Endothelial cell of umbilical vein (primary cell): Measurements from ENCODE around the gene ARHGAP10. TPM values are rescaled to one million over a fixed set of nuclear protein-coding genes. Genes with fewer than 3 reads are reported as not detected.

Source experiments
- BruUV-seq: library from RNA; stranded (reverse); fragments of 400-500 nt; replicated peaks from 2 replicates; lab custom pipeline; 2021; lab: Mats Ljungman, UMichigan
- CTCF ChIA-PET: fragments of 300-600, 350-600 bp; sonication (Branson Sonifier 250); formaldehyde crosslinking; loops from one replicate; lab custom pipeline; 2021; ENCODE audit warnings: antibody characterized with exemption, inconsistent platforms; lab: Charles Lee
- POLR2A ChIA-PET: fragments of 300-600, 350-600 bp; sonication (Branson Sonifier 250); formaldehyde crosslinking; loops from one replicate; lab custom pipeline; 2021; ENCODE audit warnings: antibody characterized with exemption, inconsistent platforms; lab: Charles Lee
- DNase-seq: peaks from one replicate; pipeline ENCODE4 v3.0.0-alpha.2; 2011; ENCODE audit warnings: low read depth, low spot score
- FAIRE-seq: peaks from 2 replicates; lab custom pipeline; 2011; peaks lifted over from hg19 to GRCh38; lab: Jason Lieb, UNC
- H2AFZ ChIP-seq: 2 replicates; pipeline ENCODE4 v1.6.0; 2012; ENCODE audit warnings: low read depth, low read length, control low read depth, inconsistent platforms
- H3K27ac ChIP-seq: 2 replicates; pipeline ENCODE4 v1.5.1; 2011; ENCODE audit warnings: low read depth, mild to moderate bottlenecking, control low read depth, low read length, moderate library complexity; ENCODE audit not compliant: insufficient read depth
- H3K27me3 ChIP-seq, 2 experiments: 2 replicates each; pipeline versions ENCODE4 v1.6.0 to v1.6.1; 2011; ENCODE audit warnings: low read length in 2 of 2, mixed read lengths in 1 of 2; ENCODE audit not compliant: control insufficient read depth in 2 of 2, insufficient read depth in 2 of 2
- H3K36me3 ChIP-seq, 2 experiments: 2 replicates in 1 of 2; 3 replicates in 1 of 2; pipeline ENCODE4 v1.5.1; 2011; ENCODE audit warnings: low read length in 2 of 2, mild to moderate bottlenecking in 1 of 2, moderate library complexity in 1 of 2; ENCODE audit not compliant: control insufficient read depth in 2 of 2, insufficient read depth in 2 of 2; ENCODE audit errors: extremely low read depth in 1 of 2
- H3K4me1 ChIP-seq: 3 replicates; pipeline ENCODE4 v1.5.1; 2011; ENCODE audit warnings: mild to moderate bottlenecking, low read length; ENCODE audit not compliant: control insufficient read depth, insufficient read depth; ENCODE audit errors: extremely low read depth
- H3K4me2 ChIP-seq: 2 replicates; pipeline ENCODE4 v1.6.1; 2011; ENCODE audit warnings: low read length, control low read depth, mixed read lengths; ENCODE audit not compliant: insufficient read depth
- H3K4me3 ChIP-seq, 3 experiments: fragments of 200-600 bp in 1 of 3; sonication (generic), shearing (Covaris generic) in 1 of 3; replicated peaks in 1 of 3; 2 replicates each; pipeline ENCODE4 v1.5.1; 2011 to 2016; ENCODE audit warnings: control low read depth in 3 of 3, low read length in 3 of 3, mild to moderate bottlenecking in 2 of 3, inconsistent platforms in 1 of 3, low read depth in 1 of 3, moderate library complexity in 1 of 3; ENCODE audit not compliant: insufficient read depth in 1 of 3
- H3K79me2 ChIP-seq: 2 replicates; pipeline ENCODE4 v1.6.0; 2012; ENCODE audit warnings: low read length, inconsistent platforms; ENCODE audit not compliant: control insufficient read depth, insufficient read depth
- H3K9ac ChIP-seq: replicated peaks from 2 replicates; pipeline ENCODE3; 2011; ENCODE audit warnings: low read length, control low read depth; ENCODE audit not compliant: insufficient read depth; ENCODE audit errors: extremely low read depth
- H3K9me1 ChIP-seq: replicated peaks from 3 replicates; pipeline ENCODE4 v1.6.0; 2011; ENCODE audit warnings: mild to moderate bottlenecking, low read length; ENCODE audit not compliant: control insufficient read depth, insufficient read depth; ENCODE audit errors: extremely low read depth
- H3K9me3 ChIP-seq: replicated peaks from 2 replicates; pipeline ENCODE4 v1.5.1; 2012; ENCODE audit warnings: low read length, inconsistent platforms; ENCODE audit not compliant: control insufficient read depth, insufficient read depth
- H4K20me1 ChIP-seq: replicated peaks from 2 replicates; pipeline ENCODE3; 2011; ENCODE audit warnings: mild to moderate bottlenecking, low read length; ENCODE audit not compliant: control insufficient read depth, insufficient read depth; ENCODE audit errors: extremely low read depth
- CTCF ChIP-seq, 2 donors: IDR thresholded peaks; 1 replicate in 1 of 2; 2 replicates in 1 of 2; pipeline ENCODE4 v1.5.1; 2011; ENCODE audit warnings: low read length in 2 of 2, mild to moderate bottlenecking in 2 of 2, moderate library complexity in 2 of 2, control low read depth in 1 of 2, inconsistent platforms in 1 of 2, low read depth in 1 of 2; ENCODE audit not compliant: insufficient read depth in 1 of 2; ENCODE audit errors: extremely low read depth in 1 of 2
- EZH2 ChIP-seq: IDR thresholded peaks from 2 replicates; pipeline ENCODE4 v1.6.1; 2012; ENCODE audit warnings: borderline replicate concordance, low read depth, mild to moderate bottlenecking, moderate library complexity, low read length, inconsistent platforms; ENCODE audit not compliant: severe bottlenecking
- FOS ChIP-seq: IDR thresholded peaks from 2 replicates; pipeline ENCODE4 v1.6.1; 2011; ENCODE audit warnings: mild to moderate bottlenecking, low read length, moderate library complexity, borderline replicate concordance; ENCODE audit not compliant: insufficient read depth
- GATA2 ChIP-seq: IDR thresholded peaks from 2 replicates; pipeline ENCODE4 v1.7.0; 2011; ENCODE audit warnings: low read depth, mild to moderate bottlenecking, moderate library complexity, mixed read lengths, low read length; ENCODE audit not compliant: insufficient read length, insufficient read depth
- JUN ChIP-seq: IDR thresholded peaks from 2 replicates; pipeline ENCODE4 v1.6.1; 2011; ENCODE audit warnings: borderline replicate concordance, low read depth; ENCODE audit not compliant: insufficient read length, insufficient read depth
- MAX ChIP-seq: IDR thresholded peaks from 2 replicates; pipeline ENCODE4 v1.6.1; 2011; ENCODE audit not compliant: insufficient read depth, insufficient read length
- MYC ChIP-seq: IDR thresholded peaks from one replicate; pipeline ENCODE4 v1.6.1; 2011; ENCODE audit warnings: mild to moderate bottlenecking, low read depth, low read length
- POLR2A ChIP-seq: IDR thresholded peaks from 2 replicates; pipeline ENCODE4 v1.6.1; 2012; ENCODE audit warnings: low read depth, mild to moderate bottlenecking, control low read depth, low read length
- POLR2AphosphoS5 ChIP-seq: IDR thresholded peaks from 2 replicates; pipeline ENCODE4 v1.6.1; 2012; ENCODE audit warnings: low read depth, mild to moderate bottlenecking, control low read depth, low read length, moderate library complexity; ENCODE audit not compliant: insufficient read depth
- dilution Hi-C: fragments of 300-500 bp; cut with MboI; formaldehyde crosslinking; loops from one replicate; pipeline ENCODE4 v1.15.0; 2019; ENCODE audit warnings: low sequenced_read_pairs; ENCODE audit not compliant: extremely low pct_ligation_motif_present
- intact Hi-C: fragments of 100-400 bp; cut with micrococcal nuclease; formaldehyde crosslinking; loops from one replicate; pipeline ENCODE4 v1.10.0; 2022
- polyA plus RNA-seq, 4 experiments: library from polyadenylated mRNA; depleted of rRNA in 3 of 4; stranded (reverse) in 3 of 4; unstranded in 1 of 4; fragments of >200 nt; gene quantifications; 2 replicates each; pipeline versions ENCODE4 v1.2.1 to v1.2.3, GENCODE V29; 2011 to 2012; ENCODE audit warnings: missing spikeins in 1 of 4
- total RNA-seq: library from RNA; stranded (reverse); gene quantifications from 2 replicates; pipeline ENCODE4 v1.2.3, GENCODE V29; 2021

ARHGAP10 gene
- total and polyA plus RNA-seq, 2 donors (not counting 3 experiments of a cell fraction or from before 2014, with no cell fraction given): 20.4 to 36.7 TPM

GRCh38 chr4:147923381-147923780, 191.5 kb downstream of the ARHGAP10 start:
- POLR2A ChIA-PET: no interaction called here
- Histone ChIP-seq H3K79me2 (no peaks in the 10 kb centered on the region), H3K4me2 (no peak overlapping the region), H3K27me3 (no peaks in the 10 kb centered on the region), H3K9ac (no peak overlapping the region), H3K27ac (no peak overlapping the region), H2AFZ (no peak overlapping the region), H3K9me1 (no peaks in the 10 kb centered on the region), H3K9me3 (no peaks in the 10 kb centered on the region), H3K4me1 (peaks cover 14% of the 10 kb centered on the region), H3K4me3 (no peak overlapping the region), H4K20me1 (no peaks in the 10 kb centered on the region), H3K36me3 (no peaks in the 10 kb centered on the region)
- DNase-seq (no peak), FAIRE-seq (no peak)
- dilution Hi-C loops (no loop called here), intact Hi-C loops (no loop called here)
- BruUV-seq: no TSS peak
- CTCF ChIA-PET: no interaction called here
- no peak for TF ChIP-seq JUN
- no peak for TF ChIP-seq POLR2A
- no peak for TF ChIP-seq POLR2AphosphoS5
- no peak for TF ChIP-seq CTCF (IDR thresholded peaks at IDR 0.05; ENCODE audit: extremely low read depth in 1 of 2, insufficient read depth in 1 of 2, low read depth in 1 of 2, low read length in 2 of 2)
- no peak for TF ChIP-seq MYC
- TF ChIP-seq GATA2: no peak
- TF ChIP-seq MAX: no peak
- TF ChIP-seq FOS: no peak
- TF ChIP-seq EZH2: no peak
